Eye (tissue), 1 donor: Measurements from ENCODE around the gene RFTN1.

Source experiments
- DNase-seq: peaks from one replicate; pipeline ENCODE4 v3.0.0-alpha.2; 2015

Gene RFTN1

GRCh38 chr3:16349986-16350596, 163.4 kb downstream of the RFTN1 start:
- DNase-seq: peak; percentile 44

DNA sequence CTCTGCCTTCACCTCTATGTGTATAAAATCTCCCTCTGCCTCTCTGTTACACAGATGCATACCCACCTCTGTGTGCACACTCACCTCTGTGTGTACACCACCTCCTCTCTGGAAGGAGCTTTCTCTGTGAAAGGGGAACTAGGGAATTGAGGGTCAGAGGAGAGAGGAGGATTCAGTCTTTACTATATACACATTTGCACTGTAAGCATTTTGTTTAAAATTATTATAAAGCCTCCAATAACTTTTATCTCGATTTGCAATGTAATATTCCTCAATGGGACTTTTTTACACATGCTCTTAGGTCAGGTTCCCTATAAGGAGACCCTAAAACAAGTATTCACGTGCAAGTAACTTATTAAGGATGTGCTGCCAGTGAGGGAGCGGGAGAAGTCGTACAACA, 166.0 kb downstream of the RFTN1 start:
- DNase-seq: no peak

DNA sequence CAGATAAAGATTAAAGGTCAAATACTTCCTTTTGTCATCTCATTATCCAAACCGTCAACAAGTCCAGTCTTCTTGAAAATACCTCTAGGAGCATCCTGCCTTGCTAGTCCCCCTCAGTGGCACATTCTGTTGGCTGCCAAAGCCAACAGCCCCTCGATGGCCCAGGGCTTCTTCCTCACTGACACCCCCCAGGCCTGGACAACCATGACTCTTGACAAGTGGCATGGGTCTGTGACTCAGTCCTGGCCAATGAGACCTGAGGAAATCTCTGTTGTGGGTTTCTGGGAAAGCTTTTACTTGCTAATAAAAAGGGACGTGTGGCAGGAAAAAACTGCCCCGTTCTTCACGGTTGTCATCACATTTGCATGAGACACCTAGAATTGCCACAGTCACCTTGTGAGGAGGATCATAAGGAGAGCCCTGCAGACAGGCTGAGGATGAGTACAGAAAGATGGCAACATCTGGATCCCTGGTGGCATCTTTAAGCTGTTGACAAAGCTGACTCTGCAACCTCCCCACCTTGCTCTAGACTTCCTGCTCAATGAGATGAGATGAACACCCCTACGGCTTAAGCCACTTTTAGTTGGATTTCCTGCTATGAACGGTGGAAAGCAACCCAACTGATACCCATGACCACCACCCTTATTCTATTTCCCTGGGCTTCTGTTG, 167.0 kb downstream of the RFTN1 start:
- DNase-seq: no peak

DNA sequence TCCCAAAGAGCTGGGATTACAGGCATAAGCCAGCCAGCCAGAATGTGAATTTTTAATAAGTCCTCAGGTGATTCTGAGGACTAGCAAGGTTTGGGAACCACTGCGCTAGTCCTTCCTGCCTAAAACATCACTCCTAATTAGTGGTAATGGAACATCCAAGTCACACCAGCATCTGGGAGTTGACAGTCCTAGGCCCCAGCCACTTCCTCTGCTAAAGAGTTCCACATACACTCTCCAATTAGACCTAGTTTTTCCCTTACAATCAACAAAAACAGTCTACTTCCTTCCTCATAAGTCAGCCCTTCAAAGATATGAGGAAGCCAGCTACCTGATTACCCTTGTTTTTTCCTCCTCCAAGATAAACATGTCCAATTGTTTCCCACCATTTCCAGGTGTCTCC, 170.4 kb downstream of the RFTN1 start:
- DNase-seq: no peak

DNA sequence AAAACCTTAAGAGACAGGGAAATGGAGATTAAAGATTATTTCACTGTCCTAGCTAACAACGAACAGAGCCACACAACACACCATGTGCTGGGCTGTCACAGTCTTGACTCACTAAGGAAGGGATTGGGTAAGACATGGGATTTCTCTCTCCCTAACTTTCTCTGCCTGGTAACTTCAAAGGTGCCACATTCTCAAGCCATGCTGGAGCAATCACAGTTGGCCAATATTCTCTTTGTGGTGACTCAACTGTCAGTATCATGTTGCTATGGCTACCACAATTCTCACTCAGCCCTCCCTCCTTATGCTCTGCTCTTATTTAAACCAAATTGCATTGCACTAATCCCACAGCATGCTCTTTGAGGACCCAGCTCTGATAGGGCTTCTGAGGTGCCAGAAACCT, 174.5 kb downstream of the RFTN1 start:
- DNase-seq: peak; percentile 52

DNA sequence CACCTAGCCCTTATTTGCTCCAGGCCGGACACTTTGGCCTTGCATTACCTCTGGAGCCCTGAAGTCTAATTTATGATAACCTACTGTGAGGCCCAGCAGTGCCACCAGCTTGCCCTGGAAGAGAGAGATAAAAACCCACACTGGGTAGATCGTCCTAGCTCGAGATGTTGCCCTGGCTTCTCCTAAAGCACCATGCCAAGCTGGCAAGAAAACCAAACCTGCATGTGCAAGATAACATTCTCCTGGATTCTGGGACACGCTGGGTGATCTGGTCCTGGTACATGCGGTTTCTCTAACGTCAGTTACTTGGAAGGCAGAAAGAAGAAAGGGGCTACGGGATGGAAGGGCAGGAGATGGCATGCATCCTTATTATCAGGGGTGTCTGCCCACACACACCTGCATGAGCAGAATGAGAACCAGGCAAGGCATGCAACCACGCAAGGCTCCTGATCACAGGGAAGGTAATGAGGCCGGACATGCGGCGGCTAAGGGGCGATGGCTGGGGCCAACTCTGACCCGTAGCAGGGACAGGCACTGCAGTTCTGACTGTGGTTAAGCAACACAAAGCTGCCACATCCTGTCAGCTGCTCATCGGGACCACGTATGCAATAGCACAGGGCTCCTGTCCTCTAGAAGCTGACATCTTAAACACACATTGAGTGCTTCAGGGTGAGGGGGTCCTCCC, 175.5 kb downstream of the RFTN1 start:
- DNase-seq: no peak

GRCh38 chr3:16336825-16337224, 176.7 kb downstream of the RFTN1 start:
- no peak for DNase-seq

DNA sequence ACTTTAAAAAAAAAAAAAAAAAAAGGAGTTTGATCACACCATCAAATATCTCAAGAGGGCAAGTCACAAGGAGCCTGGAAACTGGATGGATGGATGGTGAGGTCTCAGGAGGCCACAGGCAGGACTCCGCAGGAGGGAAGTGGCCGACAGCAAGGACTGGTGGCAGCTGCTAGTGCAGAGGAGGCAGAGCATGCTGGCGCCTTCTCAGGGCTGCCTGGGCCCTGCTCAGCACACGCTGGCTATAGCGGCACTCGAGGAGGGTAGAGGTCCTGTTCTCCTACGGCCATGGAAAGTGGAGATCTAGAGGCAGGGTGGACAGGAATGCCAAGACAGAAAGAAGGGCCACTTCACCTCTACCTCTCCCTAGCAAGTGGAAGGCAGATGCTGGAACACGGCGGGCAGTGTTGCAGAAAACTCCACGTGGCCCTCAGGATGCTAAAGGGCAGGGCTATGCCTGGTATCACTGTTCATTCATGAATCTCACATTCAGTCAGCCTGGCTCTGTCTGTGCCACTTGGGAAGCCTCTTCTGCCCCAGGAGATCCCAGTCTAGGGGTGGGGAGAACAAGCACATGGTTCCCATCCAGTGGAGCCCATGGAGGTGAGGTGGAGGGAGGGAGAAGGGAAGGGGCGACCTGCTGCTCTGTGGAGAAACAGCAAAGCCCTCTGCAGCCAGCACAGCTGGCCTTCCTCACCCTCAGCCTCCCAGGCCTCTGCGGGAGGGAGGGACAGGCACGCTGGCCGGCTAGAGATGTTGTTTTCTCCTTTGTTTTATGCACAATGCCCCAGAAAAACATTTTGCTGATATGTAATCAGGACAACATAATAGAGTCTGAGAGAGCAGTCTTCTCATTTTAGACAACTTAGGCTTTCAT, 177.5 kb downstream of the RFTN1 start:
- no peak for DNase-seq

DNA sequence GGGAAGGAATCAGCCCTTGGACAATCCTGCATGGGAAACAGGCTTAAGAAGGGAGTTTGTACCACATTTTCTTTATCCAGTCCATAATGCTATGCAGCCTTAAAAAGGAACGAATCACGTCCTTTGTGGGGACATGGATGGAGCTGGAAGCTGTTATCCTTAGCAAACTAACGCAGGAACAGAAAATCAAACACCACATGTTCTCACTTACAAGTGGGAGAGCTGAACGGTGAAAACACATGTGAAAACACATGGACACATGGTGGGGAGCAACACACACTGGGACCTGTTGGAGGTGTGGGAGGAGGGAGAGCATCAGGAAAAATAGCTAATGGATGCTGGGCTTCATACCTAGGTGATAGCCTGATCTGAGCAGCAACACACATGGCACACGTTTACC, 178.2 kb downstream of the RFTN1 start:
- no peak for DNase-seq

DNA sequence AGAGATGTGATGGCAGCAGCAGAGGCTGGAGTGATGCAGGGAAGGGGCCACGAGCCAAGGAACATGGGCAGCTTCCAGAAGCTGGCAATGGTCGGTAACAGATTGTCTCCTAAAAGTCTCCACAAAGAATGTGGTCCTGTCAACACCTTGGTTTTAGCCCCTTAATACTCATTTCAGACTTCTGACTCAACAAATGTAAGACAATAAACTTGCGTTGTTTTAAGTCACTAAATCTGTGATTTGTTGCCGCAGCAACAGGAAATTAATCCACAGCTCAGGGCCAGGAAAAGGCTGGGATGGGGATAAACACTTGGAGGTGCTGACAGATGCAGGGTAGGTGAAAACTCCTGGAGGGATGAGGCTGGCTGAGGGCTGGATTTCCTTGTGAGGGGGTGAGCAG, 178.6 kb downstream of the RFTN1 start:
- DNase-seq: no peak

DNA sequence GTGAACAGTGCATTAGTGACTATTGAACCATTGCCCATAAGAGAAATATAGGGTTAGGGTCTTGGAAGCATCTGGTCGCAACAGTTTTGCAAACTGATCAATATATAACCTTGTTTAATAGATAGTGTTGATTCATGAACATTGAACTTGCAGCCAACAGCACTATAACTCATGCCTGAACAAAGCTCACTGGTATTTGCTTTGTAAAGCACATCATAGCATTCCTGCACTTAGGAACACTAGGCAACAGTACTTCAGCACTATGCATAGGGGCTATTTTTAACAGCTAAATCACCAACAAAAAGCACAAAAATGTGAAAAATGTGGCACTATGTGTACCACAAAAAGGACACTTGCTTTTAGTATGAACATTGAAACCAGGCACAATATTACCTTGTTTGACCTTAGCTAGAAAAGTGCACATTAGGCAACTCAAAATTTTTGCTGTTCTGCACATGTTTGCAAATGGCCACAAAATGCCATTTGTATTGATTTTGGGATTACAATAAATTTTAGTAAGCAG, 180.5 kb downstream of the RFTN1 start:
- no peak for DNase-seq

GRCh38 chr3:16331319-16331883, 182.1 kb downstream of the RFTN1 start:
- no peak for DNase-seq

- peak; percentile 30 for DNase-seq
Measured at GRCh38 chr3:16330351-16330750, 183.1 kb downstream of the RFTN1 start.

DNA sequence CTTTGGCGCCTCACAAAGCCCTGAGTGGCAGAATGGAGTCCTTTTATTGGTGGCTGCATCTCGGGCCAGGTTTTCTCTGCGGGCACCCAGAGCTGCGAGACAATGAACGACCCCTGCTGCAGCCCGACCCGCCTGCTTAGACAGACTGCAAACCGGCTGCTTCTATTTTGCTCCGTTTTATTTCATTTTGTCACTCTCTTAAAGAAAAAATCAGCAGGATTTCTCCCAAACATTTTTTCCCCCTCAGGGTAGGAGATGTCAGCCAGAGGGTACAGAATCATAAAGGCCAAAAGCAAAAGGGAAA, 183.7 kb downstream of the RFTN1 start:
- DNase-seq: peak; percentile 77

DNA sequence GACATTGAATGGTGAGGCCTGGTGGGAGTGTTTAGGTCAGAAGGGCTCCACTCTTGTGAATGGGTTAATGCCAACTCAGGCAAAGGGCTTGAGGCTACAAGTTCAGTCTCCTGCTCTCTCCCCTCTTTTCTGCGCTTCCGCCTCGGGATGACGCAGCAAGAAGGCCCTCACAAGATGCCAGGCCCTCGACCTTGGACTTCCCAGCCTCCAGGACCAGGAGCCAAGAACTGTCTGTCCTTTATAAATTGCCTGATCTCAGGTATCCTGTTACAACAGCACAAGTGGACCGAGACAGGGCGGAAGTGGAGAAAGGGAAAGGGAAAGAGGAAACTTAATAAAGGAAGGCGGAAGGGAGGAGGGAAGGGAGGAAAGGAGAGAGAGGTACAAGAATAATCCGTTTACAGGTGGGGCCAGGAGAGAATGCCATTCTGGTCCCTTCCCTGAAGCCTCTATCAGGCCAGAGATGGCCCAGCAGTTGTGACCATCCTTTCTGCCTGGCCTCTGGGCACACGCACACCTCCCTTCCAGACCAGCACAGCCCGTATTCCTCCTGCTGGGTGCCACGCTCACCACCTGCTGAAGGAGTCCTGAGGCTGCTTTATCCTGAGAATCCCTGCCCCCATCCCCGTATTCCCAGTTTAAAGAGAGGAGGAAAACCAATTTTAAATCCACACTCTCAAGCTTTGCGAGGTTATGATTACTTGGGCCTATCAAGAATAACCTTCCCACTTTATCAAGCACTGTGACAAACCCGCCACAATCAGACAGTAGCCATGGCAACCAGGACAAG, 184.3 kb downstream of the RFTN1 start:
- no peak for DNase-seq

DNA sequence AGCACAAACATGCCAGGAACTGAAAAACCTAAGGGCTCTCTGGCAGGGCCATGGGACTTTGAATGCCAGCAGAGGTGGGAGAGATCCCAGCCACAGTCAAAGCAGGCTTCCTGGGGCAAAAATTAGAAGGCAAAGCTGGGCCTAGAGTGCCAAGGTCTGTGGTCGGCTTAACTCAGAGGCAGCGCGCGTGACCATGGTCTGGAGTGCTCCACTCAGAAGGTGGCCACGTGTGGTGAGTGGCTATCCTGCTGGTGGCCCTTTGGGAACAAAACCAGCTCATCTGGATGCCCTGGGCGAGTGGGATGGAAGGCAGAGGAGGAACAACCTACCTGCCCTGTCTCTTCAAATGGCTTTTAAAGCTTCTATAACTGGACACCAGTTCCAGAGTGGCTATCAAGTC, 185.4 kb downstream of the RFTN1 start:
- DNase-seq: no peak

DNA sequence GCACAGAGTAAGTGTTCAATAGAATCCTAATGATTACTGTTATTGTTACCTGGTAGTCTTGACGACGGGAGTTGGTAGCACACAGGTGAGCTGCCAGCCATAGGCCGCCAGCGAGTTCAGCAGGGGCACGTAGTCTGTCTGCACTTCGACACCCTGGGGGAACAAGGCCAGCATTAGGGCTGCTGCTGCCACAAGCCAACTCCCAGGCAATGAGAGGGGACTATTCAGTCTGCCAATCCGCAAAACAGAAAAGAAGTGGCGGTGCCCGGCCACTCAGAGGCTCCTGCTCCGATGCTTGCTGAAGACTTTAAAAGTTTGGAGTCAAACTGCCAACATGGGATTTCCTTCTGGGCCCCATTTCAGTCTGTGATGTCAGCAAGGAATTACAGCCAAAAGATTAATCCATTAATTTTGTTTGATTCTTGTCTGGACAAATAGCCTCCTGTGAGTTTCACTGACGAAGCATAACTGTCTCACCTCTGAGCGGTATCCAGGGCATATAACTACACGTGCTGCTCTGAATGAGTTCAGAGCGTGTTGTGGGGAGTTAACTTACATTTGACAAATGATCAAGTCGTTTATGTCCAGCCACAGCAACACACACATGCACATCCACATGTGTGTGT, 186.7 kb downstream of the RFTN1 start:
- DNase-seq: no peak

DNA sequence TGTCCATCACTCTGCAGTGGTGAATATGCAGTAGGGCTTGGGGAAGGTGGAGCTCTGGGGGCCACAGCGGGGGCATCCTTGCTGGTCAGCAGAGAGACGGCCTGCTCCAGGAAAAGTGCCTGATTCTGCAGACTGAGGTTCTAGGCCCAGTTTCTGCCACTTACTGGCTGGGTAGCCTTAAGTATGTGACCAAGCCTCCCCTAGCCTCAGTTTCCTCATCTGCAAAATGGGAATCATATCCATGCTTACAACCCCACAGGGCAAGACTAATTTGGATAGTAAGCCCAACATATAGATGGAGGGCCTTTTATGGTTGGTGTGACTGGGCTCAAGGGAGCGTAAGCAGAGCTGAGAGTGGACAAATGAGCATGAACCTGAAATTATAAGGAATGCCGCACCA, 187.6 kb downstream of the RFTN1 start:
- no peak for DNase-seq

DNA sequence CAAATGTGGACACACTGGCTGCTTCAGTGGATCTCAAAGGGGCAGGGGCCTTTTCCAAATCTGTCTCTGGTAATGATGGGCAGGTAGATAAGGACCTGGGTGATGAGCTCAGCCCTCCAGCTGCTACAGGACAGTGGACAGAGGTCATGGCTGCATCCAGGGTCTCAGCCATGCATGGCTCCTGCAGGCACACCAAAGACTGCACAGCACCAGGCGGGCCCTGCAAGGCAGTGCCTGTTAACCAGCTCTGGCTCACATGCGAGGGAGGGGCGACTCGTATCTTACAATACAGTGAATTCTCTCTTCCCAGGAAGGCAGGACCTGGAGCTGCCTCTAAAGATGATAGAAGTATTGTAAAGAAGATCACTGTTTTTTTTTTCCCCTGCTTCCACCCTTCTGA, 189.8 kb downstream of the RFTN1 start:
- DNase-seq: no peak

GRCh38 chr3:16322189-16322588, 191.3 kb downstream of the RFTN1 start:
- DNase-seq: no peak

DNA sequence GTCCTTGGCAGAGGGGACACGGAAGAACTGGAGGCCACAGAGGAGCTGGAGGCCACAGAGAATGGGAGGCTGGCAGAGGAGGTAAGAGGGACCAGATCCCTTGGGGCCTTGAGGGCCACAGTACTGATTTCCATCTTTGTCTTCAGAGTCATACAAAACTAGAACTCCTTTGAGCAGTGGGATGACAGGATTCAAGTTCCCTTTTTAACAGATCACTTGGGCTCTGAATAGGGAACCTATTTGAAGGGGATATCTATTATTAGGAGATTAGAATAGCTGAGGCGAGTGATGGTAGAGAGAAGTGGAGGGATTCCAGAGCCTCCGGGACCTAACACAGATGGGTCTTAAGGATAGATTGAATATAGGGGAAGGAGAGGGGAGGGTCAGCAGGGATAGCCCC, 192.8 kb downstream of the RFTN1 start:
- DNase-seq: no peak

GRCh38 chr3:16319723-16320122, 193.8 kb downstream of the RFTN1 start:
- no peak for DNase-seq
